GM12878 (cell line): ENCODE measurements around the gene TUBGCP2. TPM values are rescaled to one million over a fixed set of nuclear protein-coding genes. Genes with fewer than 3 reads are reported as not detected.
A peak's percentile ranks its signal among the peaks of the same experiment; 100 is the strongest.

Source experiments
- ATF2 ChIP-seq: IDR thresholded peaks from 2 replicates; pipeline ENCODE4 v1.6.1; 2012; ENCODE audit warnings: low read length, inconsistent platforms
- BHLHE40 ChIP-seq, 2 experiments: fragments of 450-650 bp in 1 of 2; IDR thresholded peaks; 2 replicates each; pipeline ENCODE4 v1.6.1; 2011 to 2017; ENCODE audit warnings: low read depth in 2 of 2, borderline replicate concordance in 1 of 2, improper control_type of control experiment in 1 of 2, low read length in 1 of 2, mild to moderate bottlenecking in 1 of 2
- BRCA1 ChIP-seq: IDR thresholded peaks from 2 replicates; pipeline ENCODE4 v1.6.1; 2011; ENCODE audit warnings: low read depth, low read length, improper control_type of control experiment
- CREM ChIP-seq: IDR thresholded peaks from 2 replicates; pipeline ENCODE4 v1.6.1; 2014; ENCODE audit warnings: antibody characterized with exemption, low read depth
- CTCF ChIP-seq, 3 experiments: IDR thresholded peaks in 2 of 3; conservative IDR thresholded peaks in 1 of 3; 2 replicates each; pipeline ENCODE4 v1.5.1; 2011; ENCODE audit warnings: low read depth in 3 of 3, low read length in 3 of 3, mild to moderate bottlenecking in 3 of 3, control low read depth in 2 of 3, moderate library complexity in 2 of 3, inconsistent platforms in 1 of 3, mixed read lengths in 1 of 3; ENCODE audit not compliant: control insufficient read depth in 2 of 3, insufficient read depth in 1 of 3; ENCODE audit errors: extremely low read depth in 1 of 3
- EGR1 ChIP-seq, 2 experiments: IDR thresholded peaks; 1 replicate in 1 of 2; 2 replicates in 1 of 2; pipeline ENCODE4 v1.6.1; 2011 to 2012; ENCODE audit warnings: low read depth in 2 of 2, low read length in 2 of 2, borderline replicate concordance in 1 of 2, mild to moderate bottlenecking in 1 of 2, moderate library complexity in 1 of 2
- HSF1 ChIP-seq: fragments of 150-350 bp; IDR thresholded peaks from 2 replicates; pipeline ENCODE4 v1.6.1; 2014; ENCODE audit warnings: mild to moderate bottlenecking, low read depth, low read length
- IKZF1 ChIP-seq: fragments of 450-650 bp; conservative IDR thresholded peaks from 2 replicates; pipeline ENCODE4 v1.6.1; 2017; ENCODE audit warnings: antibody characterized with exemption, mild to moderate bottlenecking
- IRF4 ChIP-seq: IDR thresholded peaks from 2 replicates; pipeline ENCODE4 v1.6.1; 2011; ENCODE audit warnings: low read depth, low read length
- JUNB ChIP-seq: IDR thresholded peaks from 2 replicates; pipeline ENCODE4 v1.6.1; 2016; ENCODE audit warnings: antibody characterized with exemption, mild to moderate bottlenecking
- MXI1 ChIP-seq: fragments of 150-350 bp; IDR thresholded peaks from 2 replicates; pipeline ENCODE4 v1.6.1; 2011; ENCODE audit warnings: low read depth, mild to moderate bottlenecking, inconsistent platforms, low read length, improper control_type of control experiment
- NR2F1 ChIP-seq: fragments of 450-650 bp; conservative IDR thresholded peaks from 2 replicates; pipeline ENCODE4 v1.6.1; 2017; ENCODE audit warnings: mild to moderate bottlenecking
- RELA ChIP-seq: fragments of 450-650 bp; IDR thresholded peaks from 2 replicates; pipeline ENCODE4 v1.8.0; 2014; ENCODE audit warnings: borderline replicate concordance; ENCODE audit not compliant: partially characterized antibody
- SIX5 ChIP-seq: IDR thresholded peaks from 2 replicates; pipeline ENCODE4 v1.6.1; 2011; ENCODE audit warnings: mild to moderate bottlenecking, low read depth, low read length, moderate library complexity; ENCODE audit not compliant: severe bottlenecking
- SMC3 ChIP-seq: IDR thresholded peaks from 2 replicates; pipeline ENCODE4 v1.6.1; 2011; ENCODE audit warnings: low read length, improper control_type of control experiment, borderline replicate concordance
- SP1 ChIP-seq: IDR thresholded peaks from one replicate; pipeline ENCODE4 v1.6.1; 2011; ENCODE audit warnings: low read depth, low read length
- SREBF1 ChIP-seq: IDR thresholded peaks from 2 replicates; pipeline ENCODE4 v1.6.1; 2012; ENCODE audit warnings: mild to moderate bottlenecking, low read length
- ZNF687 ChIP-seq: fragments of 450-650 bp; IDR thresholded peaks from 2 replicates; pipeline ENCODE4 v1.6.1; 2017; ENCODE audit warnings: mild to moderate bottlenecking, moderate library complexity
- ZSCAN29 ChIP-seq: fragments of 450-650 bp; IDR thresholded peaks from 2 replicates; pipeline ENCODE4 v1.6.1; 2017; ENCODE audit warnings: mild to moderate bottlenecking, moderate library complexity
- ZZZ3 ChIP-seq: IDR thresholded peaks from 2 replicates; pipeline ENCODE4 v1.6.1; 2011; ENCODE audit warnings: low read depth; ENCODE audit not compliant: control insufficient read depth, insufficient read length
- polyA plus RNA-seq, 11 experiments: library from polyadenylated mRNA; depleted of rRNA in 4 of 11; unstranded in 6 of 11; stranded (reverse) in 5 of 11; fragments of >200 nt; fragmentation: Nextera tagmentation in 4 of 11; fragmentation: Illumina TruSeq in 1 of 11; extraction: Ambion mirVana in 4 of 11; extraction: Trizol in 1 of 11; gene quantifications; 1 replicate in 1 of 11; 2 replicates in 10 of 11; pipeline versions ENCODE4 v1.2.1 to v1.2.3, GENCODE V29; 2011 to 2016; ENCODE audit warnings: inconsistent platforms in 2 of 11, missing spikeins in 2 of 11, low read depth in 1 of 11
- total RNA-seq, 4 experiments: library from RNA; depleted of rRNA in 3 of 4; stranded (reverse); fragments of >200 nt in 3 of 4; fragmentation: Illumina TruSeq in 1 of 4; extraction: Trizol in 1 of 4; gene quantifications; 2 replicates each; pipeline versions ENCODE4 v1.2.1 to v1.2.3, GENCODE V29; 2013 to 2021

TUBGCP2 gene
- total and polyA plus RNA-seq, 10 of the 15 experiments (the other 5 are each of a cell fraction or from before 2014, with no cell fraction given), result 4.8 to 47.1 (median 34.7) TPM

- TF ChIP-seq RELA (peak; percentile 14), CREM (peak; percentile 15; the same call in 1 of the 2 replicates), MXI1 (no peak), ATF2 (no peak), IRF4 (no peak), SREBF1 (no peak), ZNF687 (no peak), SIX5 (no peak), NR2F1 (no peak), ZZZ3 (no peak), SMC3 (peak; percentile 54; the same call in 1 of the 2 replicates), ZSCAN29 (no peak), JUNB (no peak), CTCF (IDR thresholded peaks at IDR 0.05 in 2 of 3, conservative IDR thresholded peaks at IDR 0.05 in 1 of 3; ENCODE audit: control insufficient read depth in 2 of 3, extremely low read depth in 1 of 3, insufficient read depth in 1 of 3, low read depth in 3 of 3, low read length in 3 of 3) (peak; percentile 67 to 73 (median 67); a peak in 5 of 6 replicates), HSF1 (no peak), BHLHE40 (IDR thresholded peaks at IDR 0.05; ENCODE audit: borderline replicate concordance in 1 of 2, low read depth in 2 of 2, low read length in 1 of 2) (peak in 1 of 2 experiments; percentile 40; a peak in 2 of 4 replicates), BRCA1 (no peak), SP1 (no peak), IKZF1 (0 out of 2 replicates have a peak, but pooled peaks have one; percentile 18), EGR1 (IDR thresholded peaks at IDR 0.05; ENCODE audit: borderline replicate concordance in 1 of 2, low read depth in 2 of 2, low read length in 2 of 2) (no peak)
These were observed 9.9 kb upstream of the TUBGCP2 start (continued) for GRCh38 chr10:133318494-133319127.
